Measurements from ENCODE around the gene ZNF598.
"Not testable (repeated sequence)": the region's sequence is repeated elsewhere in the genome, so short reads cannot be mapped to it uniquely, and the experiment has no call there.

The ZNF598 gene

DNA sequence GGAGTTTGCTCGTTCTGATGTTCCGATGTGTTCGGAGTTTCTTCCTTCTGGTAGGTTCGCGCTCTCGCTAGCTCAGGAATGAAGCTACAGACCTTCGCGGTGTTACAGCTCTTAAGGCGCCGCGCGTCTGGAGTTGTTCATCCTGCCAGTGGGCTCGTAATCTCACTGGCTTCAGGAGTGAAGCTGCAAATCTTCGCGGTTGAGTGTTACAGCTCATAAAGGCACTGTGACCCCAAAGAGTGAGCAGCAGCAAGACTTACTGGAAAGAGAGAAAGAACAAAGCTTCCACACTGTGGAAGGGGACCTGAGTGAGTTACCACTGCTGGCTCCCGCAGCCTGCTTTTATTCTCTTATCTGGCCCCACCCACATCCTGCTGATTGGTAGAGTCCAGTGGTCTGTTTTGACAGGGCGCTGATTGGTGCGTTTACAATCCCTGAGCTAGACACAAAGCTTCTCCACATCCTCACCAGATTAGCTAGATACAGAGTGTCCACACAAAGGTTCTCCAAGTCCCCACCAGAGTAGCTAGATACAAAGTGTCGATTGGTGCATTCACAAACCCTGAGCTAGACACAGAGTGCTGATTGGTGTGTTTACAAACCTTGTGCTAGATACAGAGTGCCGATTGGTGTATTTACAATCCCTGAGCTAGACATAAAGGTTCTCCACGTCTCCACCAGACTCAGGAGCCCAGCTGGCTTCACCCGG, 52.0 kb downstream of the ZNF598 start:
- not testable (repeated sequence) for DNase-seq

DNA sequence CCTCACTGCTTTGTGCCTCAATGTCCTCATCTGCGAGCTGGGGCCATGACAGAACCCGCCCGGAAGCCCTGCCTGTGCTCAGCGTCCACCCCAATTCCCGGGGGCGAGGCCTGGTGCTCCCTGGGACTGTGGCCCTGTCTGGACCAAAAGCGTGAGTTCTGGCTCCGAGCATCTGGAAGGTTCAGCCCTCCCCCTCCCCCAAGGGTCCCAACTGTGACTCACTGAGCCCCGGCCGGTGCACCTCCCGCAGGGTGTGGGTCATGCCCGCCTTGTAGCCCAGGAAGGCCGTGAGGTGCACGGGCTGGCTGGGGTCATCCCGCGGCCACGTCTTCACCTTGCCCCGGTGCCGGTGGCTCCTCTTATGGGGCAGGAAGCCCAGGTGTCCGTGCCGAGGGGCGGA, 55.9 kb downstream of the ZNF598 start:
- DNase-seq: no peak

DNA sequence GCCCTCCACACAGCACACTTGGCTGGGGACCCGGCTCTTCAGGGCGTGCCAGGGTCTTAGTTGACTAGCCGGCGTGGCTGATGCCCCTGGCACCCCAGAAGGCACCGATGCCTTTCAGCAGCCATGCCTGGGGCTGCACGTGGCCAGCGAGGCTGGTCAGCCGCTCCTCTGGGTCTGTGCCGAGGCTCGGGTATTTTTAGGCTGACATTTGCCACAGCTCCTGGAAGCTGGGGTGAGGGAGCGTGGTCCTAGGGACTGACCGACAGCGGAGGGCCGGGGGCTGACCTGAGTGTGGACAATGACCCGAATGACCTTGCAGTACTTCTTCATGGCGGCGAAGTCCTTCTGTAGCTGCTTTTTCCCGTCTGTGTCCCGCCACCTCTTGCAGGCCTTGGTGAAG, 59.1 kb downstream of the ZNF598 start:
- DNase-seq: no peak

DNA sequence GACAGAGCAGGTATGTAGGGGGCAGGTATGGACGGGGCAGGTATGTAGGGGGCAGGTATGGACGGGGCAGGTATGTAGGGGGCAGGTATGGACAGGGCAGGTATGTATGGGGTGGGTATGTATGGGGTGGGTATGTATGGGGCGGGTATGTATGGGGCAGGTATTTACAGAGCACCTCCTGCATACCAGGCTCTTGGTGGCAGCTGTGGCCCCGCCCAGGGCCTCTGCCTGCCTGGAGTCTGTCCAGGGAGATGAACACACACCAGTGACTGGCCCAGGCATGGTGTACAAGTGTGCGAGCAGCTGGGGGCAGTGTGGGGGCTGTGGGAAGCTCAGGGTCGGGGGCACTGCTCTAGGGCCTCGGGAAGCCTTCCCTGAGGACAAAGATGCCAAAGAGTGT, 59.6 kb downstream of the ZNF598 start:
- DNase-seq: no peak

DNA sequence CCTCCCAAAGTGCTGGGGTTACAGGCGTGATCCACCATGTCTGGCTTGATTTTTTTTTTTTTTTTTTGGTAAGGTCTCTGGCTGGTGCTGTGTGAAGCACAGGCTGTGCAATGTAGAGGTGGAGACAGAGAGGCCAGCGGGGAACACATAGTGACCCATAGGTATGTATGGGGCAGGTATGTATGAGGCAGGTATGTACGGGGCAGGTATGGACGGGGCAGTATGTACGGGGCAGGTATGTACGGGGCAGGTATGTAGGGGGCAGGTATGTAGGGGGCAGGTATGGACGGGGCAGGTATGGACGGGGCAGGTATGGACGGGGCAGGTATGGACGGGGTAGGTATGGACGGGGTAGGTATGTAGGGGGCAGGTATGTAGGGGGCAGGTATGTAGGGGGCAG, 60.1 kb downstream of the ZNF598 start:
- no peak for DNase-seq
